Measurements from ENCODE around the gene WDR38. TPM values are rescaled to one million over a fixed set of nuclear protein-coding genes. Genes with fewer than 3 reads are reported as not detected.

The WDR38 gene
- total RNA-seq, 1 experiment from 2014 or later = not detected

DNA sequence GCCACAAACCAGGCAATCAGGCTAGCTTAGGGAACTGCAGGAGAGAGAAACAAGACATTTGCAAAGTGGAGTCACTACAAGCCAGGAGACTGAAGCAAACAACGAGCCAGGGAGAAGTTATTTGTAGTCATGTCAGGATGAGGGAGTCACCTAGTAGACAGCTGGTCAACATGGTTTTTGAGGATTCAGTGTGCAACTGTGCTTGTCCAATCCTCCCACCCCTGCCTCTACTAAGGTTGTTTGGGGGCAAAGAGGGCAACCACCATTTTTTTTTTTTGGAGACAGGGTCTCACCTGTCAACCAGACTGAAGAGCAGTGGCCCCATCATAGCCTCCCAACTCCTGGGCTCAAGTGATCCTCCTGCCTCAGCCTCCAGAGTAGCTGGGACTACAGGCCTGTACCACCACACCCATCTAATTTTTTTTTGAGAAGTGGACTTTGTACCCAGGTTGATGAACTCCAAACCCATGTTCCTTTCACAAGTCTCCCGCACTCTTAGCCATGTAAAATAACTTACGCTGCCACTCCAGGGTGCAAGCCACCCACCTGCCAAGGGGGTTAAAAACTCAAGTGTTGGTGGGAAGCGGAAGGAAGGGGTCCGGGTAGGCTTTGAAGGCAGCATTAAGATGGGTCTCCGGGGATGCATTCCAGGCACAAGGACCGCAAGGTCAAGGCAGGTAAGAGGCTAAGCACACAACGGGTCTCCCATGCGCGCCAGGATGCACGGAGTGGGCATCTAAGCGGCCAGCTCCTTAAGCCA lies 7.5 kb downstream of the WDR38 start:
- Mint-ChIP-seq H3K4me1 (ENCODE audit: low read depth, unreplicated experiment) (peaks cover 7% of the 10 kb centered on the region), H3K27me3 (ENCODE audit: insufficient read depth, unreplicated experiment) (no peaks in the 10 kb centered on the region), H3K27ac (ENCODE audit: unreplicated experiment) (peak overlapping the region; percentile 95), H3K4me3 (ENCODE audit: unreplicated experiment) (peak overlapping the region; percentile 85), H3K9me3 (ENCODE audit: unreplicated experiment) (no peaks in the 10 kb centered on the region), H3K36me3 (ENCODE audit: insufficient read depth, unreplicated experiment) (peaks cover 72% of the 10 kb centered on the region)
- ChIA-PET CTCF (interaction anchor here (0.8 to 2.7 kb wide), 3 partner anchors 8 to 283 kb away, joined by 3 to 24 read pairs (median 12); partner anchors contain the start of genes NR6A1, SCAI and WDR38), POLR2A (interaction anchor here (0.5 to 2.0 kb wide), 5 partner anchors 8 to 330 kb away, joined by 3 to 9 read pairs (median 3); partner anchors contain the start of genes PPP6C and WDR38)
- no peak for DNase-seq
- peaks cover 13% of the 10 kb centered on the region for H3K36me3 ChIP-seq (ENCODE audit: control insufficient read depth, insufficient read depth, low read length)
- no peaks in the 10 kb centered on the region for H3K27me3 ChIP-seq (replicated peaks; ENCODE audit: control insufficient read depth, insufficient read depth, low read length)
- intact Hi-C loops (cut with micrococcal nuclease; ENCODE audit: unreplicated experiment) = loop anchor here (5.0 to 10.0 kb wide), 2 partner anchors 282 to 384 kb away; partner anchors contain the start of genes HSPA5 and SCAI
- H3K9me3 ChIP-seq = no peaks in the 10 kb centered on the region
- peak overlapping the region; percentile 85 for H3K4me3 ChIP-seq (ENCODE audit: low read depth, low read length)
- TF ChIP-seq, protein P1, sequence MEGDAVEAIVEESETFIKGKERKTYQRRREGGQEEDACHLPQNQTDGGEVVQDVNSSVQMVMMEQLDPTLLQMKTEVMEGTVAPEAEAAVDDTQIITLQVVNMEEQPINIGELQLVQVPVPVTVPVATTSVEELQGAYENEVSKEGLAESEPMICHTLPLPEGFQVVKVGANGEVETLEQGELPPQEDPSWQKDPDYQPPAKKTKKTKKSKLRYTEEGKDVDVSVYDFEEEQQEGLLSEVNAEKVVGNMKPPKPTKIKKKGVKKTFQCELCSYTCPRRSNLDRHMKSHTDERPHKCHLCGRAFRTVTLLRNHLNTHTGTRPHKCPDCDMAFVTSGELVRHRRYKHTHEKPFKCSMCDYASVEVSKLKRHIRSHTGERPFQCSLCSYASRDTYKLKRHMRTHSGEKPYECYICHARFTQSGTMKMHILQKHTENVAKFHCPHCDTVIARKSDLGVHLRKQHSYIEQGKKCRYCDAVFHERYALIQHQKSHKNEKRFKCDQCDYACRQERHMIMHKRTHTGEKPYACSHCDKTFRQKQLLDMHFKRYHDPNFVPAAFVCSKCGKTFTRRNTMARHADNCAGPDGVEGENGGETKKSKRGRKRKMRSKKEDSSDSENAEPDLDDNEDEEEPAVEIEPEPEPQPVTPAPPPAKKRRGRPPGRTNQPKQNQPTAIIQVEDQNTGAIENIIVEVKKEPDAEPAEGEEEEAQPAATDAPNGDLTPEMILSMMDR (IDR thresholded peaks at IDR 0.05; ENCODE audit: insufficient read depth in 1 of 2, low read depth in 1 of 2, low read length in 1 of 2, severe bottlenecking in 1 of 2, unreplicated experiment in 1 of 2) = no peak
- peaks cover 10% of the 10 kb centered on the region; the same call in 1 of the 2 replicates for H3K4me1 ChIP-seq
- TSS peak; percentile 52 for BruUV-seq (replicated peaks)

DNA sequence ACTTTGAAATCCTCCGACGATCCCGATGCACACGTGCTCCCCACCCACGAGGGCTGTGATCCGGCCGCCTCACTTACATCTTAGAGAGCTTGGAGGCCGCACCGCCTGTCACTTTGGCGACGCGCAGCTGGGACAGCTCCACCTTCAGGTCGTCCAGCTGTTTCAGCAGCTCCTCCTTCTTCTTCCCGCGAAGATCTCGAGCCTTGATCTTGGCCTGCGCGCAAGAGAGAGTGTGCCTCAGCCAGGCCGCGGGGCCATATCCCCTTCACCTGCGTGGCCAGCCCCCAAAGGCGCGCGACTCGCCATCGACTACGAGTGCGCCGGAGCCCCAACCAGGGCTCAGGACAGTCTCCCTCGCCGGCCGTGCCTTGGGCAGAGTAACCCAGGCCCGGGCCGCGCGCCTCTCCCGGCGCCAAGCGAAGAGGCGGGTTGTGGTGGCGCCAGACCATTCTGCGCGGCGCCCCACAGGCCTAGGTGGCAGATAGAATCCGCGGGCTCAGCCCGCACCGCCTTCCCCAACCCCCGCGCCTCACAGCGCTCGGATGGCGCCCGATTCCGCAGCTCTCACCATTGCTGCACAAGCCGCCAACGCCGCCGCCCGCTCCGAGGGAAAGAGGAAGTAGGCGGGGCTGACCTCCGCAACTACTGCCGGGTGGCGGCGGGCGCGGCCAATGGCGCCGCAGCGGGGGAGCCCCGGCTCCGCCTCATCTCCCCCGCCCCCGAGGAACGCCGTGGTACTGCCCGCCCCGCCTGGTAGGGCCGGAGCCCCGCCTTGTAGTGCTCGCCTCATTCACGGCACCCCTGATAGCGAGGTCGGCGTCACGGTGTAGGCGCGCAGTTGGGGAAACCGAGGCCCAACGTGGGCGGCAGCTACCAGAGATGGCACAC lies 8.3 kb downstream of the WDR38 start, which contains the start of the genes ARPC5L and RPL35:
Gene ARPC5L, plus strand, starts transcription at position 789 of the 888 bp plus-strand sequence. CDS start 7,161 bp downstream, outside the sequence.
Gene RPL35, minus strand, starts transcription at position 616 of the 888 bp plus-strand sequence. Its CDS starts 45 bp downstream, at position 571.
- TF ChIP-seq, protein P1 (IDR thresholded peaks at IDR 0.05; ENCODE audit: insufficient read depth in 1 of 2, low read depth in 1 of 2, low read length in 1 of 2, severe bottlenecking in 1 of 2, unreplicated experiment in 1 of 2) = peak in 1 of 2 experiments; percentile 30
- Mint-ChIP-seq H3K36me3 (ENCODE audit: insufficient read depth, unreplicated experiment) (peaks cover 66% of the 10 kb centered on the region), H3K27me3 (ENCODE audit: insufficient read depth, unreplicated experiment) (no peaks in the 10 kb centered on the region), H3K4me1 (ENCODE audit: low read depth, unreplicated experiment) (peaks cover 7% of the 10 kb centered on the region), H3K4me3 (ENCODE audit: unreplicated experiment) (peak within 1 kb of the TSS; percentile 85), H3K9me3 (ENCODE audit: unreplicated experiment) (no peaks in the 10 kb centered on the region), H3K27ac (ENCODE audit: unreplicated experiment) (peak within 1 kb of the TSS; percentile 95)
- CTCF ChIA-PET = interaction anchor here (0.5 to 2.7 kb wide), 5 partner anchors 9 to 310 kb away, joined by 3 to 24 read pairs (median 12); partner anchors contain the start of genes NR6A1, SCAI and WDR38
- Histone ChIP-seq H3K4me3 (ENCODE audit: low read depth, low read length) (peak within 1 kb of the TSS; percentile 85), H3K36me3 (ENCODE audit: control insufficient read depth, insufficient read depth, low read length) (peaks cover 13% of the 10 kb centered on the region), H3K27me3 (replicated peaks; ENCODE audit: control insufficient read depth, insufficient read depth, low read length) (no peaks in the 10 kb centered on the region), H3K4me1 (peaks cover 10% of the 10 kb centered on the region; the same call in 1 of the 2 replicates), H3K9me3 (no peaks in the 10 kb centered on the region)
- peak; percentile 95 to 97 for DNase-seq
- intact Hi-C loops (cut with micrococcal nuclease; ENCODE audit: unreplicated experiment) = loop anchor here (5.0 to 10.0 kb wide), 2 partner anchors 281 to 383 kb away; partner anchors contain the start of genes HSPA5 and SCAI
- POLR2A ChIA-PET = interaction anchor here (0.5 to 2.0 kb wide), 8 partner anchors 8 to 329 kb away, joined by 3 to 9 read pairs (median 4); partner anchors contain the start of genes NR6A1, PPP6C and WDR38
- BruUV-seq (replicated peaks) = no TSS peak

All from Caco-2 (cell line).